Lung microvascular endothelial cell (primary cell): ENCODE data around the gene PDAP1. TPM values are rescaled to one million over a fixed set of nuclear protein-coding genes. Genes with fewer than 3 reads are reported as not detected.
"Not testable (repeated sequence)": the region's sequence is repeated elsewhere in the genome, so short reads cannot be mapped to it uniquely, and the experiment has no call there.

Experiments used
- DNase-seq, 2 donors: peaks; one replicate each; pipeline versions ENCODE4 v3.0.0 to v3.0.0-alpha.2; 2010; ENCODE audit warnings: low read depth in 2 of 2
- total RNA-seq: library from RNA; depleted of rRNA; stranded (reverse); fragments of >200 nt; gene quantifications from 2 replicates; pipeline ENCODE4 v1.2.1, GENCODE V29; 2014

The PDAP1 gene, protein sequence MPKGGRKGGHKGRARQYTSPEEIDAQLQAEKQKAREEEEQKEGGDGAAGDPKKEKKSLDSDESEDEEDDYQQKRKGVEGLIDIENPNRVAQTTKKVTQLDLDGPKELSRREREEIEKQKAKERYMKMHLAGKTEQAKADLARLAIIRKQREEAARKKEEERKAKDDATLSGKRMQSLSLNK
- 15.7 and 17.9 TPM in 2 replicates for total RNA-seq

DNA sequence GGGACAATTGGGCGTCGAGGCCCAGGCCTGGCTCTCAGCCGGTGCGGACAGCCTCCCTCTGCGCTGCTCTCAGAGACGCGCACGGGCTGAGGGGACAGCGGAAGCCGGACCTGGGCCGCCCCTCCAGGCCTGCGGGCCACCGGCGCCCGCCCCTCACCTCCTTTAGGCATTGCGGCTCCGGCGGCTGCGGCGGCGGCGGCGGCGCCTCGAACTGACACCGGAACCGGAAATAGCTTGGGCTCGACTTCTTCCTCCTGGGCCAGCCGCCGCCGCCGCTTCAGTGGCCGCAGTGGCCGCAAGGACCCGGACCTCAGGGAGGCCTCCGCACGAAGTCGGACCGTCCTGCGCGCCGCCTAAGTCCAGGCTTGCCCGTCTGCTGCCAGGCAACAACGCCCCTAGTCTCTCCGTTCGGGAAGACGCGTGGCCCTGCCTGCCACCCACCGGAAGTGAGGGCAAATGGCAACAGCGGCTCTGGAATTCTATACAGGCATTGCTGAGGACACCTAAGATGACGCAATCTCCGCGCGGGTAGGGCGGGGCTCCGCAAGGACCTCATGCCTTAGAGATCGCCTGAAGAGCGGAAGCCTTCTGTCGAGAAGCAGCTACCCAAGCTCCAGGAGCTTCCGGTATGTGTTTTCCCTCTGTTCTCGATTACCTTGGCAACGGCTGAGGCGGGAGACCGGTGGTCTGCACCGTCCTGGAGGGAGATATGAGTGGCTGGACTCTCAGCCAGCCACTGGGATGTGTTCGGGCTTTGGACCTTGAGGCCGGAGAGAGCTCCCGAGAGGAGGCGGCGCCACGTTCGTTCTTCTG, at the start of gene PDAP1, which contains the start of gene BUD31:
Gene PDAP1, minus strand, starts transcription at position 219 of the 813 bp plus-strand sequence. Its CDS starts 49 bp downstream, at position 170.
Gene BUD31, plus strand, starts transcription at position 591 of the 813 bp plus-strand sequence. CDS start 2,124 bp downstream, outside the sequence.
- DNase-seq, result peak; percentile 94 to 97

DNA sequence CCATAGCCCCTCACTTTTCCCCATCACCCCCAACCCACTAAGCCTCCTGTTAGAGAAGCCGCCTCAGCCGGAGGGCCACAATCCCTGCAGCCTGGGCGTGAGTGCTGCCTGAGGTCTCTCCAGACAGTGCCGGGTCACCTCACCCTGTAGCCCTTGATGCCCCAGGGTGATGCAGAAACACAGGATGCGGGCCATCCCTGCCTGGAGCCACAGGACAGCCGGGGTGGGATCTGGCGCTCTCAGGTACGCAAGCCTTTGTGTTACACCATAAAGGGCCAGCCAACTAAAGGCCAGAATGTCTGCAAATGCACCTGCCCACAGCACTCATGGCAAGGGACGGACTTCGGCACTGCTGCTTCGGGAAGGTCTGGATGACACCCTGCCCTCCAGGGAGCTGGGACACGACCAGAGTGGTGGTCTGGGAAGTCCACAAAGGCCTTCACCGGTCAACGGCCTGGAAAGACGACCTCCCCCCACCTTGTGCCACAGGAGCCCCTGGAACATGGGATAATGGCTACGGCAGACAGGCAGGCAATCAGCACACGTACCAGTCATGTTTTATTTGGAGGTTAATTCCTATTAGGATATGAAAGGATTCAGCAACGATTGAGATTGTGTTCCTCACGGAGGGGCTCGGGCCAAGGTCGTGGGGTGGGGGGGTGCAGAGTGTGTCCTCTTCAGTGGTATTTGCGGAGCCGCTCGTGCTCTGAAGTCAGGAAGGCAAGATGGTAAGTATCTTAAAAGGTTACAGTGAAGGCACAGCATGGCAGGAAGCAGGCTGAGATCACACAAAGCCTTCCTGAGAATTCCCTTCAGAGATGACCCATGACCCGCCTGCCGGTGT, 49.5 kb upstream of the PDAP1 start:
- DNase-seq, result no peak

DNA sequence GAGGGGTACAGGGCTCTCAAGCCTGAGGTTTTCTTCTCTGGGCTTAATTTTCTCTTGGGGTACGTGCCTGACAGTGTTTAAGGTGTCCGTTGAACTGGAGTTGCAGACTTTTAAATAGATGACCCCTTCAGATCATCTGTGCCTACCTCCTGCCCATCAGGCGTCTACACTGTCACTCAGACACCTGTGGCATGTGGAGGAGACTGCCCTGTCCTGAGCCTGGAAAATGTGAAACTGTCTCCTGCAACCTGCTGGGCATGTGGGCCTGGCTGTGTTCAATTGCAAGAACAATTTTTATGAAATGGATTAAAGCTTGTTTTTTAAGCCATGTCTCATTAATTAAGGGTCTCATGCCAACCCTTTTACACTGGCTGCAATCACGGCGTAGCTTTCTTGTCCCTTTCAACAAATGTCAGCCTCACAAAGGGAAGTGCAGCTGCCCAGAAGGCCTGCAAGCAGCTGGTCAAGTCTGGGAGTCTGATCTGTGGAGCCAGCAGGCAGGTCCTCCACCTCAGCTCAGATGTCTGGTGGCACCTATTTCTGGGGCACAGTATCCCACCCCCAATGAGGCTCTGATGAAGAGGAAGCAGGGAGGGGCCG, 48.8 kb upstream of the PDAP1 start:
- no peak for DNase-seq

DNA sequence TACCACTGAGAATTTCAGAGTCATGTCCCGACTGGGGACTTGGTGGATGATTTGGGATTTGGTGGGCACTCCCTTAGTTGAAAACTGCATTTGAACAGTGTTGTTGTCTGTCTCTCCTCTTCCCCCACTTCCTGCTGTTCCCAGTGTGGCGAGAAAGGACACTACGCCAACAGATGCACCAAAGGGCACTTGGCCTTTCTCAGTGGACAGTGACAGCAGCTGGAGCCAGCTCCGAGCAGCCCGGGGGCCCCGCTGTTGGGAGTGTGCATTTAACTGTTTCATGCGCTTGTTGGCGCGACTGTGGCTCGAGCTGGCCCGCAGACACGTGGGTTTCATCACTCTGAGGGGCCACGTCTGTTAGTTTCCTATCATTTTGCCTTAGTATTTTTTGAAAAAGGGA, 47.9 kb upstream of the PDAP1 start:
- no peak for DNase-seq

DNA sequence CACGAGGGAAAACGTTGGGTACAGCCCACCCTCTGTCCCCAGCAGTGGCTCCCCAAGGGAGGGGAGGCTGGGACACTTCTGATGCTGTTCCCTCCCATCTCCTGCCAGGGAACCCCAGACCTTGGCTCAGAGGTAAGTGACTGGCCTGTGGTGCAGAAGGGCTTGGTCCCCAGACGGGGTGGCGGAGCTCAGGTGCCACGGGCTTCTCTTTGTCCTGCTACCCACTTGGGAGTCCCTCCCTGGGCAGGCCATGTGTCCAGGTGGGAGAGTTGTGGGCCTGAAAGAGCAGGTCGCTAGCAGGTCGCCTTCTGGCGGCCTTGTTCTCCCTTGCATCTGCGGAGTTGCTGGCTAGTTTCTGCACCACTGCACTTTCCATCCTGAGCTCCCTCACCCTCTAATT, 47.5 kb upstream of the PDAP1 start:
- no peak for DNase-seq

DNA sequence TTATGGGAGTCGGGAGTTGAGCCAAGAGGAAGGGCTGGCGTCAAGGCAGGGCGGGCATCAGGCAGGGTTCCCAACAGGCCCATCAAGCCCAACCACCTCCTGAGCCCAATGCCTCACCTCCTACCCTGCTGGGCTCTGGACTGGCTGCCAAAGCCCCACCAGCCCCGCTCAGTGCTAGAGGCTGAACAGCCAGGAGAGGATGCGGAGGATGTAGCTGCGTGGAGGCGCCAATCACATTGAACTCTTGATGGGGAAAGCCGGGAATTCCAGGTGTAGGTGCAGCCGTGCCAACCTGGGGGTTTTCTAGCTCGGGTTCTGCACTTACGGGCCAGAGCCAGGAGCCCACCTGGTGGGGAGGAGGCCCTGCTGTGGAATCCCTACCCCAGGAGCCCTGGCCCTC, 44.7 kb upstream of the PDAP1 start:
- DNase-seq, result no peak

DNA sequence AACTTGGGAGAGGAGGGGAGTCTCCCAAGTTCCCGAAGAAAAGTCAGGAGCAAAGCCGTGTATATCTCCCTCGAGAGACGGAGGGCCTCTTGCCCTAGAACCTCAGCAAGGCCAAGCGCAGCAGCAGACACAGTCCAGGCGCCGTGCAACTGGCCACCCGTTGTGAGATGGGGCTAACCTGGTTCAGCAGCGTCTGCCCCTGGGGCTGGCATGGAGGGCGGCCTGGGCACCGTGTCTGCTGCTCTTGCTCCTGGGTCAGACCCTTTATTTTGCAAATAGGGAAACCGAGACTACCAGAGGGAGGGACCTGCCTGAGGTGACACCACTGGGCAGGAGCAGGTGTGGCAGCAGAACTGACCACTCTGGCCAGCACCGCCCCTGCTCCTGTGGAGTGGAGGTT, 44.1 kb upstream of the PDAP1 start:
- DNase-seq, result no peak

DNA sequence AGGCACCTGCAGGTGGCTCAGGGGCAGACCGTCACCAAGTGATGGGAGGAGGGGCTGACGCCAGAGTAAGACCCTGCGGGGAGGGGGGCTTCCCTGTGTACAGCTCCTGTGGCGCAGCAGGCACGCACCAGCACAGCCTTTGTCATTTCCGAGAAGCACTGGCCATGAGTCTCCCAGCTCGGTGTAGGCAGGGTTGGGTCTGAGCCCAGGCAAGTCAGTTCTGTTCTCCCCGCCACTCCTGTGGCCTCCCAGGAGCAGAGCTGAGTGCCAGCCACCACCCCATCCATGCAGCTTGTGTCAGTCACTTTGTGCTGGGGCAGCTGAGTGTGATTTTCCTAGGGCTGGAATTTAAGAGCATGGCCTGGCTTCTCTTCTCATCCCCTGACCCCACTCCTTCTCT, 43.5 kb upstream of the PDAP1 start:
- DNase-seq, result no peak

DNA sequence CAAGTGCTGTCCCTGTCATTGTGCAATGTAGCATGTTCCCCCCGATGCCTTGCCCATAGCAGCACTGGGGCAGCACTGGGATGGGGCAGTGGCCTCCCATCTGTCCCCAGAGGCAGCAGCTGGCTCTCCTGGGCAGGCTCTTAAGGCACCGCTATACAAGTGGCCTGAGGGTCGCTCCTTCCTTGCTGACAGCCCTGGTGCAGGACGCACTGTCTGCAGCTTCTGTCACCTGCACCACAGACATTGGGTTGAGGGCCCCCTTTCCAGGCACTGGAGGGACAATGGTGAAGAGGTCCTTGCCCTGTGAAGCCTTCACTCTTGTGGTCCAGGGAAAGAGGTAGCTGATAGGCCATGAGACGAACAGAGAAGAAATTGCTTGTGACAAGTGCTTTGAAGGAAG, 40.9 kb upstream of the PDAP1 start:
- DNase-seq, result no peak

DNA sequence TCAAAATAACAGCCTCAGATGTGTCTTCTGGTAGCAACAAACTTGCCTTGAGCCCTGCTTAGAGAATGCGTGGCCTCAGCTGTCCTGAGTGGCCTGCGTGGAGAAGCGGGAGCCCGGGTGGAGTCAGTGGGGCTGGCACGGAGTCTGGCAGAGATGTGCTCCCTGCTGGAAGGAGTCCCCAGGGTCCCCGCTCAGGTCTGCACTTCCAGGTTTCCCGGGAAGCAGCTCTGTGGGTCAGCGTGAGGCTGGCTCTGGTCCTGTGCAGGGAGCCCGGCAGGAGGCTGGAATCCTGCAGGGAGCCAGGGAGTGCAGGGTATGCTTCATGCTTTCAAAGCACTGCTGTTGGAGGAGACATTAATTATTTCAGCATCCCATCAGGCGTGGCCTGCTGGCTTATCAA, 40.5 kb upstream of the PDAP1 start:
- no peak for DNase-seq

DNA sequence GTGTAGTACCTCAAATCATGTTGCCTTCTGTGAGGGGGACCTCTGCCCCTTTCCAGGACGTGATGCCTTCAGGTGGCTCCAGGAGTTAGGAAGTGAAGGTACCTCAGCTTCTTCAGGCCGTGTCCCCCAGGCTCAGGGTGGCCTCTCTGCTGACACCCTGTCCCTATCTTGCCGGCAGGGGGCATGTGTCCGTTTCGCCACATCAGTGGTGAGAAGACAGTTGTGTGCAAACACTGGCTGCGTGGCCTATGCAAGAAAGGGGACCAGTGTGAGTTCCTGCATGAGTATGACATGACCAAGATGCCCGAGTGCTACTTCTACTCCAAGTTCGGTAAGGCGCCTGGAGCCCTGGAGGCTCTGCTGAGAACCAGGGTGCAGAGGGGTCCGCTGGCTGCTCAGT, 39.5 kb upstream of the PDAP1 start:
- no peak for DNase-seq

DNA sequence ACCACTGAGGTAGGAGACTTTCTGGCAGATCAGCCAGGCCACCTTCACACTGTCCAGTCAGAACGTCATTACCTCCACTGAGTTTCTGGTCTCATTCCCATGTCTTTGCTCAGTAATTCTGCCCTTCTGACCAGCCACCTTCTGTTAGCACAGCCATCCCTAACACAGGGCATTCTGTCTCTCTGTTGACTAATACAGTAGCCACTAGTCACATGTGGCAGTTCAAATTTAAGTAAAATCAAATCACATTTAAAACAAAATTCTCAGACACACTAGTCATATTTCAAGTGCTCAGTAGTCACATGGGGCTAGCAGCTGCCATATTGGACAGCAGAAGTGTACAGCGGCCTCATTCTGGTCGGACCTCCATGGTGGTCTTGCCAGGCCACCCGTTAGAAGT, 37.7 kb upstream of the PDAP1 start:
- DNase-seq, result no peak

DNA sequence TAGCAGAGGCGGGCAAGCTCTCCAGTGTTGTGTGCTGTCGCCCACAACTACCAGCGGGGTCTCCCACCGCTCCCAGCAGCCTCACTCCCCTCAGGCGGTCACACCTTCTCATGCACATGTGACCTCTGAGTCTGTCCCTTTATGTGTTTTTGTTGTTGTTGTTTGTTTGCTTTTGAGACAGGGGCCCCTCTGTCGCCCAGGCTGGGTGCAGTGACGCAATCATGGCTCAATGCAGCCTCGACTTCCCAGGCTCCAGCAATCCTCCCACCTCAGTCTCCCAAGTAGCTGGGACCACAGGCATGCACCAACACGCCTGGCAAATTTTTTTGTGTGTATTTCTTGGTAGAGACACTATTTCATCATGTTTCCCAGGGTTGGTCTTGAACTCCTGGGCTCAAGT, 31.8 kb upstream of the PDAP1 start:
- DNase-seq, result no peak

DNA sequence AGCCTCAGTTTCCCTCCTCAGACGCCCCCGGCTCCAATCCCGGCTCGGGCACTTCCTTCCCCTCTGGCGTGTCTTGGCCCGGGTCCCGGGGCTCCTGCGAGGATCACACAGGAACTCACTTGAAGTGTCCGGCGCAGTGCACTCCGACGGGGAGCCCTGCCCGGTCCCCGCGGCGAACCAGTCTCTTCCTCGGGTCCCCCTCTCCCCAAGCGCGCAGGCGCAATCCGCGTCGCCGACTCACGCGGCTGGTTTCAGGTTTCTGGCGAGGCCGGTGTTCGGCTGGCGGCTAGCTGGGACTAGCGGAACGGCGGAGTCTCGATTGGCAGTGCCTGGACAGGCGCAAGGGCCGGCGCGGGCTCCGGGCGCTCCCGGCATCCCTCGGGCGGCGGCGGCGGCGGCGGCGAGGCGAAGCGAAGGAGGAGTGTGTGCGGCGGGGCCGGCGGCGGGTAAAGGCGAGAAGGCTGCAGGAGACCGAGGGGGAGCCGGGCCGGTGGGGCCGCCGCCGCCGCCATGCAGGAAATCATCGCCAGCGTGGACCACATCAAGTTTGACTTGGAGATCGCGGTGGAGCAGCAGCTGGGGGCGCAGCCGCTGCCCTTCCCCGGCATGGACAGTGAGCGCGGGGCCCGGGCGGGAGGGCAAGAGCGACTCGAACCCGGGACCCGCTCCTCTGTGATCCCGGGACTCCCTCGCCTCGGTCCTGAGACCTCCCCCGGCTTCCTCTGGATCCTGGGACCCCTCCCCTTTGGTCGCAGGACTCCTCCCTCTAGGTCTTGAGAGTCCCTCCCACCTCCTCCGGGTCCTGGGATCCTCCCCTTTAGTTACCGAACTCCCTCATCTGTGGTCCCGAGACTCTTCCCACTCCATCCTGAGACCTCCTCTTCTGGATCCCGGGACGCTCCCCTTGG, 30.4 kb upstream of the PDAP1 start, which contains the start of the genes CPSF4 and PTCD1:
Gene CPSF4, plus strand, starts transcription at position 371 of the 908 bp plus-strand sequence. Its CDS starts 140 bp downstream, at position 511.
Gene PTCD1, minus strand, starts transcription at position 226 of the 908 bp plus-strand sequence. CDS start 3,556 bp downstream, outside the sequence.
- DNase-seq, result peak; percentile 95 to 96

DNA sequence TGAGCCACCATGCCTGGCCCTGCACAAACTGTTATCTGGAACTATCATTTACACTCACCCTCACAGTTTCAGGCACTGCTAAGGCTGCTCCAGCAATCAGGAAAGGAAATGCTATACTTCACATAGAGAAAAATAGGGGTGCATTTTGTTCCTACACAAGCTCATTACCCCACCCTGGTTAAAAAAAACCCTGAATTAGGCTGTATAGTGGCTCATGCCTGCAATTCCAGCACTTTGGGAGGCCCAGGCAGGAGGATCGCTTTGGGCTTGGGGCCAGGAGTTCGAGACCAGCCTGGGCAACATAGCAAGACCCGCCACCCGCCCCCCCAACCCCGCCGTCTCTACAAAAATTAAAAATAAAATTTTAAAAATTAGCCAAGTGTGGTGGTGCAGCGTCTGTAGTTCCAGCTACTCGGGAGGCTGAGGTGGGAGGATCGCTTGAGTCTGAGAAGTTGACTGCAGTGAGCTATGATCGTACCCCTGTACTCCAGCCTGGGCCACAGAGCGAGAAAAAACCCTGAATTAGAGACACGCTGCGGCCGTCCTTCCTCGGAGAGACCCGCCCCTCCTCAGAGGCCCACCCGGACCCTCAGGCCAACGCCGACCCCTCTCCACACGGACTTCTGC, 29.7 kb upstream of the PDAP1 start:
- DNase-seq, result peak in 1 of 2 donors; percentile 5

DNA sequence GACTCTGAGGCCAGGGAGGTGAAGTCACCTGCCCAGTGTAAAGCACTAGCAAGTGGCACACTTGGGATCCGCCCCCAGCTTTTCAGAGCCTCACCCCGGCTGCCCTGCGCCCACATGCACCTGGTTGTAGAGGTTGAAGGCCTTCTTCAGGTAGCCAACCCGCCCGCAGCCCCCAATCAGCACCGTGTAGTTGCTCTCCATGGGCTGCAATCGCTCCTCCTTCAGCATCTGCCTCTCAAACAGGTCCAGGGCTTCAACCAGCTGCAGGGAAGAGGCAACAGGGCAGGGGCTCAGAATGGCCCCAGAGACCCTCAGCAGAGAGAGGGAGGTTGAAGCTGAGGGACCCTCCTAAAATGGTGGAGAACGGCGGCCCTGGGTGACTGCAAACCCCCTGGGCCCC, 24.8 kb upstream of the PDAP1 start:
- DNase-seq, result no peak

DNA sequence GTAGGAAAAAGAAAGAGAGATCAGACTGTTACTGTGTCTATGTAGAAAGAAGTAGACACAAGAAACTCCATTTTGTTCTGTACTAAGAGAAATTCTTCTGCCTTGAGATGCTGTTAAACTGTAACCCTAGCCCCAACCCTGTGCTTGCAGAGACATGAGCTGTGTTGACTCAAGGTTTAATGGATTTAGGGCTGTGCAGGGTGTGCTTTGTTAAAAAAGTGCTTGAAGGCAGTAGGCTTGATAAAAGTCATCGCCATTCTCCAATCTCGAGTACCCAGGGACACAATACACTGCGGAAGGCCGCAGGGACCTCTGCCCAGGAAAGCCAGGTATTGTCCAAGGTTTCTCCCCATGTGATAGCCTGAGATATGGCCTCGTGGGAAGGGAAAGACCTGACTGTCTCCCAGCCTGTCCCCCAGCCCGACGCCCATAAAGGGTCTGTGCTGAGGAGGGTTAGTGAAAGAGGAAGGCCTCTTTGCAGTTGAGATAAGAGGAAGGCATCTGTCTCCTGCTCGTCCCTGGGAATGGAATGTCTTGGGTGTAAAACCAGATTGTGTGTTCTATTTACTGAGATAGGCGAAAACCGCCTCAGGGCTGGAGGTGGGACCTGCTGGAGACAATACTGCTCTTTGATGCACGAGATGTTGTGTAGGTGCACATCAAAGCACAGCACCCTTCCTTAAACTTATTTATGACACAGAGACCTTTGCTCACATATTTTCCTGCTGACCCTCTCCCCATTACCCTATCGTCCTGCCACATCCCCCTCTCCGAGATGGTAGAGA, 23.6 kb upstream of the PDAP1 start:
- DNase-seq, result not testable (repeated sequence)

DNA sequence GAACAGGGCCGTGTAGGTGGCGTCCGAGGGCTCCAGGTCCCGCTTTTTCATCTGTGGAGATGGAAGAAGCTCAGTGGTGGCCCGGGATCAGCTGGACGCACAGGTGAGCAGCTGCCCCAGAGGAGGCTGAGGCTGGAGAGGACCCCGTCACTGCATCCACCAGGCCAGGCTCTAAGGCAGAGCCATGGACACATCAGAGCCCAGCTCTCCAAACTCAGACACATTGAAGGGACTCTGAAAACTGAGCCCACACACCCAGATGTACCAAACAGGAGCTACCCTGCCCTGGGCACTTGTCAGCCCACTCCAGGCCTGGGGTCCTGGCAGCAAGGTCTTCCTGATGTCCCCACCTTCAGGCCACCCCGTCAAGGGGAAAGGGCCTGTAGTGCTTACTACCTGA, 21.4 kb upstream of the PDAP1 start:
- no peak for DNase-seq

DNA sequence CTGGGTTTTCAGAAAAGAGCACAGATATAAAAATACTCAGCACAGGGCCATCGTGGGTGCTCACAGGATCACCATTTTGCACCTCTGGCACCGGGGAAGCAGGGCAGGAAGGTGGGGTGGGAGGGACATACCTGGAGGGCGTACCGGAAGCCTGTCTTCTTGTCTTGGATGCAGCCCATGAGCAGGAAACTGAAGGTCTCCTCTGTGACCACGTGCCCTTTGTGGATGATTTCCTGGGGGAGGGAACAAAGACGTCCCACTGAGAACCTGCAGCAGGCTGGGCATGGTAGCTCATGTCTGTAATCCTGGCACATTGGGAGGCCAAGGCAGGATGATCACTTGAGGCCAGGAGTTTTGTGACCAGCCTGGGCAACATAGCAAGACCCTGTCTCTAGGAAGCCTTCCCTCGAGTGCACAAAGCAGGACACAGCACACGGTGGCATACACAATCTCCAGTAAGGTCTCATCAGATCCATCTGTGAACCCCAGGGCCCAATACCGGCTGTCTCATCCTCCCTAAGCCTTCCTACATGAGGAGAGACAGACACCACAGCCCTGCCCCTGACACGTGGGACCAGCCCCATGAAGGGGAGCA, 20.7 kb upstream of the PDAP1 start:
- DNase-seq, result no peak
